GM23338 (cell line): ENCODE measurements around the gene ITPR3.

Source experiments
- CREB1 ChIP-seq: fragments of 250-450 bp; sonication (Bioruptor Pico); IDR thresholded peaks from 2 replicates; pipeline ENCODE4 v1.5.0; 2020; ENCODE audit warnings: low read depth, mild to moderate bottlenecking, moderate library complexity
- EZH2 ChIP-seq: fragments of 200-600 bp; sonication (generic); IDR thresholded peaks from one replicate; pipeline ENCODE4 v1.8.0; 2017; ENCODE audit warnings: antibody characterized with exemption, mild to moderate bottlenecking, low read depth; ENCODE audit not compliant: unreplicated experiment
- EZH2phosphoT487 ChIP-seq: fragments of 200-600 bp; sonication (generic); IDR thresholded peaks from one replicate; pipeline ENCODE4 v1.8.1; 2018; ENCODE audit warnings: antibody characterized with exemption; ENCODE audit not compliant: unreplicated experiment
- JUNB ChIP-seq: IDR thresholded peaks from one replicate; pipeline ENCODE4 v1.6.1; 2016; ENCODE audit warnings: antibody characterized with exemption; ENCODE audit not compliant: unreplicated experiment
- NANOG ChIP-seq: IDR thresholded peaks from 2 replicates; pipeline ENCODE4 v1.6.1; 2016; ENCODE audit warnings: antibody characterized with exemption, borderline replicate concordance
- POLR2AphosphoS5 ChIP-seq: IDR thresholded peaks from 2 replicates; pipeline ENCODE4 v1.6.1; 2016; ENCODE audit warnings: antibody characterized with exemption, low read depth
- STAT1 ChIP-seq: IDR thresholded peaks from one replicate; pipeline ENCODE4 v1.6.1; 2016; ENCODE audit warnings: antibody characterized with exemption; ENCODE audit not compliant: unreplicated experiment
- ZNF114 ChIP-seq: fragments of 250-450 bp; sonication (Bioruptor Pico); IDR thresholded peaks from 2 replicates; pipeline ENCODE4 v1.5.0; 2020; ENCODE audit warnings: mild to moderate bottlenecking, moderate library complexity
- ZNF331 ChIP-seq: fragments of 250-450 bp; sonication (Bioruptor Pico); IDR thresholded peaks from 2 replicates; pipeline ENCODE4 v1.5.0; 2020; ENCODE audit warnings: low read depth, mild to moderate bottlenecking, moderate library complexity
- TF ChIP-seq, protein P1 (sequence below), 2 experiments: fragments of 200-600 bp in 1 of 2; sonication (generic) in 1 of 2; conservative IDR thresholded peaks; 2 replicates each; pipeline versions ENCODE4 v1.5.1 to v1.6.1; 2016 to 2017; ENCODE audit warnings: antibody characterized with exemption in 2 of 2, low read depth in 2 of 2, mild to moderate bottlenecking in 2 of 2, moderate library complexity in 1 of 2
- TF ChIP-seq, protein P2 (sequence below): IDR thresholded peaks from one replicate; pipeline ENCODE4 v1.6.1; 2018; ENCODE audit warnings: antibody characterized with exemption; ENCODE audit not compliant: unreplicated experiment
- TF ChIP-seq, protein P3 (sequence below): fragments of 250-450 bp; sonication (Bioruptor Pico); IDR thresholded peaks from 2 replicates; pipeline ENCODE4 v1.5.0; 2020; ENCODE audit warnings: mild to moderate bottlenecking, moderate library complexity
- TF ChIP-seq, protein P4 (sequence below): IDR thresholded peaks from 2 replicates; pipeline ENCODE4 v1.6.1; 2016; ENCODE audit warnings: antibody characterized with exemption

DNA sequence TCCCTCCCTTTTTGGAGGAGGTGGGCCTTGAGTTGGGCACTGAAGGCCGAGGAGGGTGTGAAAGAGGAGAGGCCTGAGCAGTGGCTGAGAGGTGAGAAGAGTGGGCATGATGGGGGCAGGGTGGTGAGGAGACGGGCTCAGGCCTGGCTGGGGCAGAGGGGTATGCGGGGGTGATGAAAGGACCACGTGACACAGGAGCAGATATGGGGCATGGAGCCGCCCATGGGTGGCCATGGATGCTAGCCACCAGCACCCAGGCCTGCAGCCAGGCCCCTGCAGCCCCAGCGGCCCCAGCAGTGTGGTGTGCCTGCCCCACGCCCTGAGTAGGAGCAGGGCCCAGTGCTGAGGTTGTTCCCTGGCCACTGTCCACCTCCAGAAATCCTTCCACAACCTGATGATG, 63.9 kb downstream of the ITPR3 start:
- TF ChIP-seq, protein P1, sequence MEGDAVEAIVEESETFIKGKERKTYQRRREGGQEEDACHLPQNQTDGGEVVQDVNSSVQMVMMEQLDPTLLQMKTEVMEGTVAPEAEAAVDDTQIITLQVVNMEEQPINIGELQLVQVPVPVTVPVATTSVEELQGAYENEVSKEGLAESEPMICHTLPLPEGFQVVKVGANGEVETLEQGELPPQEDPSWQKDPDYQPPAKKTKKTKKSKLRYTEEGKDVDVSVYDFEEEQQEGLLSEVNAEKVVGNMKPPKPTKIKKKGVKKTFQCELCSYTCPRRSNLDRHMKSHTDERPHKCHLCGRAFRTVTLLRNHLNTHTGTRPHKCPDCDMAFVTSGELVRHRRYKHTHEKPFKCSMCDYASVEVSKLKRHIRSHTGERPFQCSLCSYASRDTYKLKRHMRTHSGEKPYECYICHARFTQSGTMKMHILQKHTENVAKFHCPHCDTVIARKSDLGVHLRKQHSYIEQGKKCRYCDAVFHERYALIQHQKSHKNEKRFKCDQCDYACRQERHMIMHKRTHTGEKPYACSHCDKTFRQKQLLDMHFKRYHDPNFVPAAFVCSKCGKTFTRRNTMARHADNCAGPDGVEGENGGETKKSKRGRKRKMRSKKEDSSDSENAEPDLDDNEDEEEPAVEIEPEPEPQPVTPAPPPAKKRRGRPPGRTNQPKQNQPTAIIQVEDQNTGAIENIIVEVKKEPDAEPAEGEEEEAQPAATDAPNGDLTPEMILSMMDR (conservative IDR thresholded peaks at IDR 0.05; ENCODE audit: low read depth in 2 of 2) = no peak
- TF ChIP-seq POLR2AphosphoS5 = no peak
- no peak for TF ChIP-seq EZH2
- TF ChIP-seq EZH2phosphoT487 = no peak
- TF ChIP-seq JUNB = no peak
- no peak for TF ChIP-seq NANOG
- TF ChIP-seq CREB1 (CRISPR knock-in tag) = no peak
- TF ChIP-seq, protein P2, sequence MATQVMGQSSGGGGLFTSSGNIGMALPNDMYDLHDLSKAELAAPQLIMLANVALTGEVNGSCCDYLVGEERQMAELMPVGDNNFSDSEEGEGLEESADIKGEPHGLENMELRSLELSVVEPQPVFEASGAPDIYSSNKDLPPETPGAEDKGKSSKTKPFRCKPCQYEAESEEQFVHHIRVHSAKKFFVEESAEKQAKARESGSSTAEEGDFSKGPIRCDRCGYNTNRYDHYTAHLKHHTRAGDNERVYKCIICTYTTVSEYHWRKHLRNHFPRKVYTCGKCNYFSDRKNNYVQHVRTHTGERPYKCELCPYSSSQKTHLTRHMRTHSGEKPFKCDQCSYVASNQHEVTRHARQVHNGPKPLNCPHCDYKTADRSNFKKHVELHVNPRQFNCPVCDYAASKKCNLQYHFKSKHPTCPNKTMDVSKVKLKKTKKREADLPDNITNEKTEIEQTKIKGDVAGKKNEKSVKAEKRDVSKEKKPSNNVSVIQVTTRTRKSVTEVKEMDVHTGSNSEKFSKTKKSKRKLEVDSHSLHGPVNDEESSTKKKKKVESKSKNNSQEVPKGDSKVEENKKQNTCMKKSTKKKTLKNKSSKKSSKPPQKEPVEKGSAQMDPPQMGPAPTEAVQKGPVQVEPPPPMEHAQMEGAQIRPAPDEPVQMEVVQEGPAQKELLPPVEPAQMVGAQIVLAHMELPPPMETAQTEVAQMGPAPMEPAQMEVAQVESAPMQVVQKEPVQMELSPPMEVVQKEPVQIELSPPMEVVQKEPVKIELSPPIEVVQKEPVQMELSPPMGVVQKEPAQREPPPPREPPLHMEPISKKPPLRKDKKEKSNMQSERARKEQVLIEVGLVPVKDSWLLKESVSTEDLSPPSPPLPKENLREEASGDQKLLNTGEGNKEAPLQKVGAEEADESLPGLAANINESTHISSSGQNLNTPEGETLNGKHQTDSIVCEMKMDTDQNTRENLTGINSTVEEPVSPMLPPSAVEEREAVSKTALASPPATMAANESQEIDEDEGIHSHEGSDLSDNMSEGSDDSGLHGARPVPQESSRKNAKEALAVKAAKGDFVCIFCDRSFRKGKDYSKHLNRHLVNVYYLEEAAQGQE = no peak
- TF ChIP-seq, protein P3, sequence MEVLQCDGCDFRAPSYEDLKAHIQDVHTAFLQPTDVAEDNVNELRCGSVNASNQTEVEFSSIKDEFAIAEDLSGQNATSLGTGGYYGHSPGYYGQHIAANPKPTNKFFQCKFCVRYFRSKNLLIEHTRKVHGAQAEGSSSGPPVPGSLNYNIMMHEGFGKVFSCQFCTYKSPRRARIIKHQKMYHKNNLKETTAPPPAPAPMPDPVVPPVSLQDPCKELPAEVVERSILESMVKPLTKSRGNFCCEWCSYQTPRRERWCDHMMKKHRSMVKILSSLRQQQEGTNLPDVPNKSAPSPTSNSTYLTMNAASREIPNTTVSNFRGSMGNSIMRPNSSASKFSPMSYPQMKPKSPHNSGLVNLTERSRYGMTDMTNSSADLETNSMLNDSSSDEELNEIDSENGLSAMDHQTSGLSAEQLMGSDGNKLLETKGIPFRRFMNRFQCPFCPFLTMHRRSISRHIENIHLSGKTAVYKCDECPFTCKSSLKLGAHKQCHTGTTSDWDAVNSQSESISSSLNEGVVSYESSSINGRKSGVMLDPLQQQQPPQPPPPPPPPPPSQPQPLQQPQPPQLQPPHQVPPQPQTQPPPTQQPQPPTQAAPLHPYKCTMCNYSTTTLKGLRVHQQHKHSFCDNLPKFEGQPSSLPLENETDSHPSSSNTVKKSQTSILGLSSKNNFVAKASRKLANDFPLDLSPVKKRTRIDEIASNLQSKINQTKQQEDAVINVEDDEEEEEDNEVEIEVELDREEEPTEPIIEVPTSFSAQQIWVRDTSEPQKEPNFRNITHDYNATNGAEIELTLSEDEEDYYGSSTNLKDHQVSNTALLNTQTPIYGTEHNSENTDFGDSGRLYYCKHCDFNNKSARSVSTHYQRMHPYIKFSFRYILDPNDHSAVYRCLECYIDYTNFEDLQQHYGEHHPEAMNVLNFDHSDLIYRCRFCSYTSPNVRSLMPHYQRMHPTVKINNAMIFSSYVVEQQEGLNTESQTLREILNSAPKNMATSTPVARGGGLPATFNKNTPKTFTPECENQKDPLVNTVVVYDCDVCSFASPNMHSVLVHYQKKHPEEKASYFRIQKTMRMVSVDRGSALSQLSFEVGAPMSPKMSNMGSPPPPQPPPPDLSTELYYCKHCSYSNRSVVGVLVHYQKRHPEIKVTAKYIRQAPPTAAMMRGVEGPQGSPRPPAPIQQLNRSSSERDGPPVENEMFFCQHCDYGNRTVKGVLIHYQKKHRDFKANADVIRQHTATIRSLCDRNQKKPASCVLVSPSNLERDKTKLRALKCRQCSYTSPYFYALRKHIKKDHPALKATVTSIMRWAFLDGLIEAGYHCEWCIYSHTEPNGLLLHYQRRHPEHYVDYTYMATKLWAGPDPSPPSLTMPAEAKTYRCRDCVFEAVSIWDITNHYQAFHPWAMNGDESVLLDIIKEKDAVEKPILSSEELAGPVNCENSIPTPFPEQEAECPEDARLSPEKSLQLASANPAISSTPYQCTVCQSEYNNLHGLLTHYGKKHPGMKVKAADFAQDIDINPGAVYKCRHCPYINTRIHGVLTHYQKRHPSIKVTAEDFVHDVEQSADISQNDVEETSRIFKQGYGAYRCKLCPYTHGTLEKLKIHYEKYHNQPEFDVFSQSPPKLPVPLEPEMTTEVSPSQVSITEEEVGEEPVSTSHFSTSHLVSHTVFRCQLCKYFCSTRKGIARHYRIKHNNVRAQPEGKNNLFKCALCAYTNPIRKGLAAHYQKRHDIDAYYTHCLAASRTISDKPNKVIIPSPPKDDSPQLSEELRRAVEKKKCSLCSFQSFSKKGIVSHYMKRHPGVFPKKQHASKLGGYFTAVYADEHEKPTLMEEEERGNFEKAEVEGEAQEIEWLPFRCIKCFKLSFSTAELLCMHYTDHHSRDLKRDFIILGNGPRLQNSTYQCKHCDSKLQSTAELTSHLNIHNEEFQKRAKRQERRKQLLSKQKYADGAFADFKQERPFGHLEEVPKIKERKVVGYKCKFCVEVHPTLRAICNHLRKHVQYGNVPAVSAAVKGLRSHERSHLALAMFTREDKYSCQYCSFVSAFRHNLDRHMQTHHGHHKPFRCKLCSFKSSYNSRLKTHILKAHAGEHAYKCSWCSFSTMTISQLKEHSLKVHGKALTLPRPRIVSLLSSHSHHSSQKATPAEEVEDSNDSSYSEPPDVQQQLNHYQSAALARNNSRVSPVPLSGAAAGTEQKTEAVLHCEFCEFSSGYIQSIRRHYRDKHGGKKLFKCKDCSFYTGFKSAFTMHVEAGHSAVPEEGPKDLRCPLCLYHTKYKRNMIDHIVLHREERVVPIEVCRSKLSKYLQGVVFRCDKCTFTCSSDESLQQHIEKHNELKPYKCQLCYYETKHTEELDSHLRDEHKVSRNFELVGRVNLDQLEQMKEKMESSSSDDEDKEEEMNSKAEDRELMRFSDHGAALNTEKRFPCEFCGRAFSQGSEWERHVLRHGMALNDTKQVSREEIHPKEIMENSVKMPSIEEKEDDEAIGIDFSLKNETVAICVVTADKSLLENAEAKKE (CRISPR knock-in tag) = no peak
- TF ChIP-seq STAT1 = no peak
- TF ChIP-seq ZNF331 (CRISPR knock-in tag) = no peak
- TF ChIP-seq, protein P4, sequence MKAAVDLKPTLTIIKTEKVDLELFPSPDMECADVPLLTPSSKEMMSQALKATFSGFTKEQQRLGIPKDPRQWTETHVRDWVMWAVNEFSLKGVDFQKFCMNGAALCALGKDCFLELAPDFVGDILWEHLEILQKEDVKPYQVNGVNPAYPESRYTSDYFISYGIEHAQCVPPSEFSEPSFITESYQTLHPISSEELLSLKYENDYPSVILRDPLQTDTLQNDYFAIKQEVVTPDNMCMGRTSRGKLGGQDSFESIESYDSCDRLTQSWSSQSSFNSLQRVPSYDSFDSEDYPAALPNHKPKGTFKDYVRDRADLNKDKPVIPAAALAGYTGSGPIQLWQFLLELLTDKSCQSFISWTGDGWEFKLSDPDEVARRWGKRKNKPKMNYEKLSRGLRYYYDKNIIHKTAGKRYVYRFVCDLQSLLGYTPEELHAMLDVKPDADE = no peak
- TF ChIP-seq ZNF114 (CRISPR knock-in tag) = no peak
